HG03108 (cell line): ENCODE measurements around the gene MLPH.

Source experiments
- ATAC-seq: cut with Tn5 transposase; IDR thresholded peaks from one replicate; pipeline ENCODE4 v1.9.1; 2021; ENCODE audit warnings: moderate library complexity; ENCODE audit not compliant: unreplicated experiment

MLPH gene

DNA sequence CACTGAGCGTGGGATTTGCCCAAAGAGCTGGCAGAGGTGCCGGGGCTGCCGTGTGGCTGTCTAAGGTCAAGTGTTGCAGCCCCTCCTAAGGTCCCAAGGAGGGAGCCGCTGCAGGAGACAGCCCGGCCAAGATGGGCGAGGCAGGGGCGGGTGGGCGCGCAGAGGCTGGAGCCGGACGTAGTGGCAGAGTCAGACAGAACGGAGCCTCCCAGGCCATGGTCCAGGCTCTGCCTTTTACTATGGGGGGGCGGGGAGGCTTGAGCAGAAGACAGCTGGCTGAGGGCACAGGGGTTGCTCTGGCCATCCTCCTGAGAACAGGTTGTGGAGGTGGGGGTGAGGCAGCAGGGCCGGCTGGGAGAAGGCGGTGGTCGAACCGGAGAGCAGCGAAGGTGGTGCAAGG is 51.9 kb downstream of the MLPH start:
- no peak for ATAC-seq

DNA sequence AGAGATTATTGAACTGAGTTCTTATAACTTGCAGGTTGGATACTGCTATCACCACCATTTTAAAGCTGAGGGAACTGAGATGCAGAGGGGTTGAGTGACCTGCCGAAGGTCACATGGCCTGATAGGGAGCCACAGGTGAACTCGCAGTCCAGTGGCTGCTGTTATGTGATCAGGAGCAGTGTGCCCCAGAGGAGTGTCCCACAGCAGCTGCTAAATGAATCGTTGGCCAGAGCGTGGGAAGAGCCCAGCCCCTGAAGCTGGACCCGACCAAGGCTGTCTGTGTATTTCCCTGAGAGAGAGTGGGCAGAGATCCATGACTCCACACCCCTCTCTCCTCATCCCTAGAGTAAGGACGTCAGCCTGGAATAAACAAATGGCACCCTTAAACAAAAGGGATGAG is 52.6 kb downstream of the MLPH start:
- ATAC-seq, result no peak

DNA sequence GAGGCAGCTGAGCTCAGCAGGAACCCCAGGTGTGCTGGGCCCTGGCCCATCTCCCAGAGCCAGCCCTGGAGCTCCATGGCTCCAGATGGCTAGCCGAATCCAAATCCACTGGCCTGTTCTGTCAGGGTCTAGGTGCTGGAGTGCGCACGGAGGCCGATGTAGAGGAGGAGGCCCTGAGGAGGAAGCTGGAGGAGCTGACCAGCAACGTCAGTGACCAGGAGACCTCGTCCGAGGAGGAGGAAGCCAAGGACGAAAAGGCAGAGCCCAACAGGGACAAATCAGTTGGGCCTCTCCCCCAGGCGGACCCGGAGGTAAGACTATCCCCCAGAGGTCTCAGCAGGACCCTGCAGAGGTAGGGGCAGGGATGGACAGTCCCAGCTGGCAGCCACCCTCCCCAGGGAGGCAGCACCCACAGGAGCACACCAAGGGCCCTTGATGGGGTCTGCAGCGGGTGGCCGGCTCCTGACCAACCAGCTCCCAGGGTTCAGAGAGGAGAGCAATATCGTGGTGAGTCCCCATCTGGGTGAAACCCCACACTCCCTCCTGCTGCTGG is 53.2 kb downstream of the MLPH start:
- no peak for ATAC-seq

DNA sequence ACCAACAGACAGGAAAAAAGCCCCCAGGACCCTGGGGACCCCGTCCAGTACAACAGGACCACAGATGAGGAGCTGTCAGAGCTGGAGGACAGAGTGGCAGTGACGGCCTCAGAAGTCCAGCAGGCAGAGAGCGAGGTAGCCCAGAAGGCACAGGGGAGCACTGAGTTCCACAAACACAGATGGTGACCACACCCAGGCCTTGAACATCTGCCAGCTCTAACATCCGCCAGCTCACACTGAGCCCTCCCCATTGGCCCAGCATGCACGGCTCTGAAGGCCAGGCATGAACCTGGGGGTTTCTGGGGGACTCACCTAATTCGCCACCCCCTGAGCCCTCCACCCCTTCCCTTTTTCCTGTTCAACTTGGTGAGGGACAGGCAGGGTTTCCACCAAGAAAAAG is 53.8 kb downstream of the MLPH start:
- ATAC-seq, result no peak

DNA sequence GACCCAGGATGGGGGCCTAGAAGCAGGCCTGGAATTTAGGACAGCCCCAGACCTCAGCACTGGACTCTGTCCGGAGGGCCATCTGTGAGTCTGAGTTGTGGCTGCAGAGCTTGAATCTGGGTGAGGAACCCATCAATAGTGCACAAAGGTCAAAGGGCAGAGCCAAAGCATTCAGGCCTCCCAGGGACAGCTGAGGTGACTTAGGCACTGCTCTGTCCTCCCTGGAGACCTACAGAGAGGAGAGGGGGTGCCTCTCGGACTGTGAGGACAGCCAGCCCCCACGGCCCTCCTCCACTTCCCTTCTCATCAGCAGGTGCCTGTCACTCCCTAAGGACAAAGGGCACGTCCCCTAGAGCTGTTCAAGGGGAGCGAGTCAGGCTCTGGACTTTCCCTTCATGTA is 54.2 kb downstream of the MLPH start:
- ATAC-seq, result no peak

DNA sequence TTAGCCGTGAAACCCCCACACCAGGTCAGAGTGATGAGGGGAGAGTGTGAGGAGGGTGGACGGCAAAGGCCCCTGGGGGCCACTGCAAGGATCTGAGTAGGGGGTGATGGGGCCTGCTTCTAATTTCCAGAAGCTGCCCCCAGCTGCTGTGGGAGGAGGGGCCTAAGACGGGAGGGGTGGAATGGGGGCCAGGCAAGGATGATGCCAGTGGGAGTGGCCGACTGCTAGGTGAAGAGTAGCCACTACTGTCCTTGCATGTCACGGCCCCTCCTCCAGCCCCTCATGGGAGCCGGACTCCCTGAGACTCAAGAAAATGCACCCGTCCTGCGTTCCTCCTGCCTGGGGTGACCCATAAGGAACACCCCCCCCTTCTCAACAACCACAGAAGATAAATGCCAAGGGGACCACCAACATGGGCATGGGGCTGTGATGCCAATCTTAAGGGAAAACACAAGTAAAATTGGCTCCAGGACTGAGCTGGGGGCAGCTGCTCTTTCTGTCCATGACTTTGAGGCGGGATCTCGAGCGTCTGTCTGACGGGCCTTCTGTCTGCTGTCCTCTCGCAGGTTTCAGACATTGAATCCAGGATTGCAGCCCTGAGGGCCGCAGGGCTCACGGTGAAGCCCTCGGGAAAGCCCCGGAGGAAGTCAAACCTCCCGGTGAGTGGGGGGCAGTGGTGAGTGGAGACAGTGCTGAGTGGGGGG is 55.1 kb downstream of the MLPH start:
- ATAC-seq, result no peak

DNA sequence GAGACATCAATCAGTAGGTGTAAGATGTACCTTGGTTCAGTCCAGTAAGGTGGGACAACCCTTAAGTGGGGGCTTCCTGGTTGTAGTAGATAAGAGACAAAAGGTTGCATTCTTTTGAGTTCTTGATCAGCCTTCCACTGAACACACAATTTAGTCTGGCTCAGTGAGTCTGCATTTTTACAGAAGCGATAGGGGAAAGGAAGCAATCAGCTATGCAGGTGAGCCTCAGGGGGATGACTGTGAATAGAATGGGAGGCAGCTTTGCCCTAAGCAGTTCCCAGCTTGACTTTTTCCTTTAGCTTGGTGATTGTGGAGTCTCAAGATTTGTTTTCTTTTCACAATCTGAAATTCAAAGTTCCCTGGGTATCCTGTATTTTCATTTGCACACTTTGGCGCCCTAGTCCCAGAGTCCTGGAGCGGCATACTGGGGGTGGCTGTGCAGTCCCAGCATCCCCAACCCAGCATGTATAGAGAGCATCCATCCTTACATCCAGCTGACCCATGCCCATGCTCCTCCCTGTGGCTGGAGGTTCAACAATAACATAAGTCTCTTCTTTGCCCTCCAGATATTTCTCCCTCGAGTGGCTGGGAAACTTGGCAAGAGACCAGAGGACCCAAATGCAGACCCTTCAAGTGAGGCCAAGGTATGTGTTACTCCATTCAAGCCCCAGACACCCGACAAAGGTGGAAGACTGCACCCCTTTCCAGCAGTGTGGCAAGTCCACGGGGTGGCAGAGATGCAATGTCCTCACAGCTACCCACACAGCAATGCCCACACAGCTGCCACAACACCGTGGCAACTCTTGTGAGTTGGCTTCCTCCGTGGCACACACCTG is 59.2 kb downstream of the MLPH start:
- ATAC-seq, result no peak

DNA sequence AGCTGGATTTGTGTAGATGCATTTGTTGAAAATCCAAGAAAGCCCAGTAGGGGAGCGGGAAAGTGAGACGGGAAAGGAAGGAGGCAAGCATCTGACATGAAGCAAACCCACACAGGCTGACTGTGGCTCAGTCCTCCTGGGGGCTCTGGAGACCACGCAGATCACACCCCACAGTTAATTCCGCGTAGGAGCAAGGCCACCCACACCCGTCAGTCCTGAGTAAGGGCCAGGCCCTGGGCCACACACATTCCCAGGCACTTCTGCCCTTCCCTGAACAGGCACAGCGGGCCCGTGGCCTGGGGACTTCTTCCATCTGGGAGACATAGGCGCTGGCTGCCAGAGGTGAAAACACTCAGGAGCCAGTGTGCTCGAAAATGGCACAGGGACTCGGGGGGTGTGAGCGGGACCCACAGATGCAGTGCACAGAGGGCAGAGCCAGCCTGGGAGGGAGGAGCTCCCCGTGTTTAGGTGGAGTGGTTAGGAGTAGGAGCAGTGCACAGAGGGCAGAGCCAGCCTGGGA is 59.9 kb downstream of the MLPH start:
- no peak for ATAC-seq

DNA sequence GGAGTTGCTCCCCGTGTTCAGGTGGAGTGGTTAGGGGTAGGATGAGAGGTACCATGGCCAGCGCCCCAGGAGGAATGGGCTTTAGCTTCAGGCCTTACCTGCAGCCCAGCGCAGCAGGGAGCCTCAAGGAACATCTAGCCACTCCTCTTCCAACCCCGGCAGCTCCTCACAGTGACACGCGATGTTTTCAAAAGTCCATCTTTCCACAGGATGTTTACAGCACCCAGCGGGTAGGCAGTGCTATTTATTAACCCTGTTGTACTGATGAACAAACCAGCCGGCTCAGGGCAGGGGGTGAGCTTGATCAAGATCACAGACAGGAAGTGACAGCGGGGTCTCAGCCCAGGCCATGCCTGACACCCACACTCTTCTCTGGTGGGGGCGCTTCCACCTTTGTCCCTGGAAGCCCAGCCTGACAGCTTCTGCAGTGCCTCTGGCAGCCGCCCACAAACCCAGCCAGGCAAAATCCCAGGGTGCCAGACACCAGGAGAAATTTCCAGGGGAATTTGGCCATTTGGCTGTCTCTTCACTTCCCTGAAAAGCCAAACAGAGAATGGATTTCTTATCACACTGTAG is 60.9 kb downstream of the MLPH start:
- ATAC-seq, result no peak

DNA sequence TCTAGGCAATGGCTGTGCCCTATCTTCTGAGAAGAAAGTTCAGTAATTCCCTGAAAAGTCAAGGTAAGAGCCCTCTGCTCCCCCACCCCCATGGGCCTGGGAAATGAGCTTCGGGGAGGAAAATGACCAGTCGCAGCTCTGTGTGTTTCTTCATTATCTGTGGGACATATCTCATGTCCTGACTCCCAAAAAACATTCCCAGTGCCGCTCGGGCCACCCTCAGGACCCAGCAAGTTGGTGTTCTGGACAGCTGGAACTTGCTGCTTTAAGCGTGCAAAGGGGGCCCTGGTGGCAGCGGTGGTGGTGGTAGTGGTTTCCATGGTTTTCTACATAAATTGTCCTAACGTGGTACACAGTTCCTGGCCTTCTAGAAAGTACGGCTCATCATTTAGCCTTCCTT is 62.2 kb downstream of the MLPH start:
- no peak for ATAC-seq

DNA sequence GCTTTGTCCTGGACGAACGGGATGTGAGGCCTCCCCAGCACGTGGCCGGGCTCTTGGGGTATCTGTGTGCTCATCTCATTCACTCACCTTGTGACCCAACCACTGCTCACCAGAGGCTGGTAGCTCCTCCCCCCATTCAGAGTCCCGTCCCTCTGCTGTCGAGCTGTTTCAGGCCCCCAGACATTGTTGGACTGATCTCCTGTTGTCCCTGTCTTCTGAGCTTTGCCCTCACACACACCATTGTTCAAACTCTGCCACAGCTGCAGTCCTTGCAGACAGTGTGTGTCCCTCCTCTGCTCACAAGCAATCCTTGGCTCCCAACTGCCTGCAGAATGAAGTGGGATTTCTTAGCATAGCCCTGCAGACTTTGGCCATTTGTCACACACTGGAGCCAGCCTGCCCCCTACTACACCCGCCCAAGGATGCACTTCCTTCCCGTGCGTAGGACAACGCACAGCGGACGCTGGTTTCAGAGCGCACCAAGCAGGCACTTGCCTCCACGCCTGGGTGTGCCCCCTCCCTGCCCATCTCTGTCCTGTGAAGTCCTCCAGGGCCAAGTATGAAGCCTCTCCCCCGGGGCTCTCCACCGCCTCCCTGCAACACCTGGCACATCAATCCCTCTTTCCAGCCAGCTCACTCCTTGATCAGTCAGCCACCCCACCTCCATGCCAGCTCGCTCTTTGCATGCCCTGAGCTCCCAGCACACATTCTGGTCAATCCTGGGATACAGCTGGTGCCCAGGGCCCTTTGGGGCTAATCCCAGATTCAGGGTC is 62.8 kb downstream of the MLPH start:
- ATAC-seq, result no peak

DNA sequence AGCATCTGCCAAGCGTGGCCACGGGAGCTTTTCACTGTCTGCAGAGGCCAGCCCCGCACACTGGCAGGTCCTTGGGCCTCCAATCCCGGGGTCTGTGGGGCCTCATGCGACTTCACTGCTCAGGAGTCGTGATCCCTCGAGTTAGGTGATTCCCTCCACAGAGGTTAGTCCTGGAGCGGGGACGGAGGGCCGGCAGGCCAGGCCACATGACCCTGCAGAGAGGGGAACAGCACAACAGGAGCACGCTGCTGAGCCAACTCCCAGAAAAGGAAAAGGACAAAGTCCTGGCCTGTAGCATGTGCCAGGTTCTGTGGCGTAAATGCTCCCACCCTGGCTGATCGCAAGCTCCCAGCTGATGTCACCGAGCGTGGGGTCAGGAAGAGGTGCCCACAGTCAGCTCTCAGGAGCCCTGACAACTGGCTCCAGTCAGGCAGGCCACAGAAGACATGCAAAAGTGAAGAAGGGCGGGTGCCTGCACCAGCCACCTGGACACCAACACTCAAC is 64.1 kb downstream of the MLPH start:
- ATAC-seq, result no peak

DNA sequence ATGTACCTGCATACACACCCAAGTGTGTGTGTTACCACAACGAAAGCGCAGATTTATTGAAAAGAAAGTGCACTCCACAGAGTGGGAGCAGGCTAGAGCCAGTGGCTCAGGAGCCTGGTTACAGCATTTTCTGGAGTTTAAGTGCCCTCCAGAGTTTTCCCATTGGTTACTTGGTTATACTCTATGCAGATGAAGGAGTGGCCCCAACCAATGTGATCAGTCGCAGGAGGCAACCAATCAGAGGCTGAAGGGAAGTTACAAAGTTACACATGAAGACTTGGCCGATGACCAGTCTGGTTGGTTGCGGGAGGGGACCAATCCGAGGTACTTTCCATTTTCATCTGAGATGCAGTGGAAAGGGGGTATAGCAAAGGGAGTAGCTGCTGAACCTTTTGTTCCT is 65.9 kb downstream of the MLPH start:
- ATAC-seq, result no peak

DNA sequence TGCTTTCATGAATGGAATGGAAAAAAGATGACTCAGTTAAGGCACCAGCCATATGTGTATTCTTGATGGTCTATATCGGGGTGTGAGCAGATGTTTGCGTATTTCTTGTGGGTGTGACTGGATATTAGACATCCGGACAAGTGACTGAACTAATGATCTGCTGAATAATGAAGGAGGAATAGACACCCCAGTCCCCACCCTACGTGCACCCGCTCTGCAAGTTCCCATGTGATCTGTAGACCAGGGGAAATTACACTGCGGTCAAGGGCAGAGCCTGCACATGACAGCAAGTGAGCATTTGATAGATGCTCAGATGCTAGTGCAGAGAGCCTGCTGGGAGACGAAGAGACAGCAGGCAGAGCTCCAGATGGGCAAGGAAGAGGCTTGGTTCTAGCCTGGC is 66.9 kb downstream of the MLPH start:
- no peak for ATAC-seq

DNA sequence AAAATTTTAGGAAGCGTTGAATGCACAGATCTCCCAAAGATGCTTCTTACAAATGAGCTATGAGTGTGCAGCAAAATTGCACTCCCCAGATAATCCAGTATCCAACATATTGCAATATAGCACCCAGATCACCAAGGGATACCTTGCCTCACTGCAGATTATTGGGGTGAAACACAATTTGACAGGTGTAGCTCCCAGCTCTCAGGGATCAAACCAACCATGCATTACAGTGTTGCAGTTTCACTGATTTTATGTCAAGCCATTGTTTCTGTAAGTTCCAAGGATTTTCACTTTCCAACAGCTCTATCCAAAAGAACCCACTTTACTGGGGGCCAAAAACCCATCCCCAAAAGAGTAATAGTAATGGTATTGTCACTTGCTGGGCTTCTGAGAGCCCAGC is 68.5 kb downstream of the MLPH start:
- ATAC-seq, result no peak

DNA sequence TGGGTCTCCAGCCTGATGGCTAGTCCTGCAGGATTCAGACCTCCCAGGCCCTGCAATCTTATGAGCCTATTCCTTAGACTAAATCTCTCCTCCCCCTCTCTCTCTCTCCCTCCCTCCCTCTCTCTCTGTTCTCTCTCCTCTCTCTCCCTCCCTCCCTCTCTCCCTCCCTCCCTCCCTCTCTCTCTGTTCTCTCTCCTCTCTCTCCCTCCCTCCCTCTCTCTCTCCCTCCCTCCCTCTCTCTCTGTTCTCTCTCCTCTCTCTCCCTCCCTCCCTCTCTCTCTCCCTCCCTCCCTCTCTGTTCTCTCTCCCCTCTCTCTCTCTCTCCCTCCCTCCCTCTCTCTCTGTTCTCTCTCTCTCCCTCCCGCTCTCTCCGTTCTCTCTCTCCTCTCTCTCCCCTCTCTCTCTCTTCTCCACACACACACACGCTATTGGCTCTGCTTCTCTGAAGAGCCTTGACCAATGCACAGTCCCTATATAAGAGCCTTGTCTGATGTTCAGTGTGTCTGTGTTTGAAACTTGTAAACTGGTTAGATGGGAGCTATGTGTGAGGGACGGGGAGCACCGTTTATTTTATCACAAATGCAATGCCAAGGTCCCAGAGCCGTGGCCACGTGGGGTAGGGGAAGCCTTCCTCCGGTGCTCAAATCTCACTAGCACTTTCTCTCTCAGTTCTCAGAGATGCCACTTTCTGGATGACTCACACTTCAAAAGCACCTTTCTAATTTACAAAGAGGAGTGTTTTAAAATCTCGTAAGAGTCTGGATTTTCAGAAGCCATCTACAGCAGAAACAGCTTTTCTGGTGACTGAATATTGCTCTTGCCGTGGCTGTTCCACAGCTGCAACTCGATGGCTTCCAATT is 70.0 kb downstream of the MLPH start:
- peak; percentile 91 for ATAC-seq

DNA sequence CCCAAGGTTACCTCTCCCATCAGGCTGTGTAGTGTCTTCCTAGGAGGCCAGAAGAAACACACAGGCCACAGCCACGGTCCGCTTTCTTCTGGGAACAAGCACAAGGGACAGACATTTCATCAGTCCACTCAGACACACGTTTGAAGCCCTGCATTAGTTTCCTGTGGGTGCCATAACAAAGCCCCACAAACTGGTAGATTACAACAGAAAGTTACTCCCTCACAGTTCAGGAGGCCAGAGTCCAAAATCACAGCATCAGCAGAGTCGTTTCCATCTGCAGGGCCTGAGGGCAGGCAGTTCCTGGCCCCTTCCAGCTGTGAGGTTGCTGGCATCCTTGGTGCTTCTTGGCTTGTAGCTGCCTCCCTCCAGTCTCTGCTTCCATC is 70.6 kb downstream of the MLPH start:
- peak; percentile 17 for ATAC-seq

DNA sequence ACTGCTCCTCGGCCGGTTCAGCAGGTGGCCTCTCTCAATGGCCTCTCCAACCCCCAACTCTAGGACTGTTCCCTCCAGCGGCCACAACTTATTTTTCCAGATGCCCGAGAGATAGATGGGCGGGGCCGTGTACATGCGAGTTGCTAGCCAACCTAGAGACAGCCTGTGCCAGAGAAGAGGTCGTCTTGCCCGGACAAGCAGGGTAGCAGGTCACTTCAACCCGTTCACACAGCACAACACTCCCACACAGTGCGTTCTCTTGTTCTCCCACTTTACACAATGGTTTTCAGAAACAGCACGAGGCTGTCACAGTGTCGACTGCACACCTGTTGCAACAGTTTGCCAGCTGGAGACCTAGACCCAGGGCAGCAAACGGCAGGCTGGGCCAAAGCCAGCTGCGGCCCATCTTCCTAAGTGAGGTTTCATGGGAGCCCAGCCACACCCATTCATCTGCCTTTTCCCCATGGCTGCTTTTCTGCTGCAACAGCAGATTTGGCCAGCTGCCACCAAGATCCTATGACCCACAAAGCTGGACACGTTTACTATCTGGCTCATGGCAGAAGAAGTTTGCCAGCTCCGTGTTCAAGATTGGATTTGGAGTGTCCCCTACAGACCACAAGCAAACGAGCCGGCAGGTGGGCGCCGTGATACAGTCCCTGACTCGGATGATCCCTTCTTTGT is 72.0 kb downstream of the MLPH start:
- ATAC-seq, result no peak

DNA sequence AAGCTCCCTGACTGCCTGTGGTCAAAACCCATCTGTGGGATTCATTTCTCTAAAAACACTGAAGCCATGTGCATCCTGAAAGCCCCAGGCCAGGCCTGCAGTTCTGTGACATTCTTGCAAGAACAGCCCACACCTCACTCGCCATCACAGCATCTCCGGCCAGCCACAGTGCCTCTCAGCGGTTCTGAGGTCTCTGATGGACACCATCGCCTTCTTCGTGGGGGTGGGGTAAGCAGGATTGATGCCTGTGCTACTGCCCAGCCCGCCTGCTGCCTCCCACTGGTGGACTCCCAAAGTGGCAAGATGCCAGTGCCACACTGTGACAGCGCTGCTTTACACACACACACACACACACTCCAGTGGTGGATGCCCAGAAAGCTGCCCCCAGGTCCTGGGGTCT is 74.2 kb downstream of the MLPH start:
- no peak for ATAC-seq
